Stimulated activated naive CD4-positive, alpha-beta T cell treated with Interleukin-2 at 50 U/mL for 16 hours (primary cell): ENCODE measurements around the gene KRT1.

Experiments
- DNase-seq: peaks from one replicate; lab custom pipeline; 2025; lab: John Stamatoyannopoulos, UW

Gene KRT1

DNA sequence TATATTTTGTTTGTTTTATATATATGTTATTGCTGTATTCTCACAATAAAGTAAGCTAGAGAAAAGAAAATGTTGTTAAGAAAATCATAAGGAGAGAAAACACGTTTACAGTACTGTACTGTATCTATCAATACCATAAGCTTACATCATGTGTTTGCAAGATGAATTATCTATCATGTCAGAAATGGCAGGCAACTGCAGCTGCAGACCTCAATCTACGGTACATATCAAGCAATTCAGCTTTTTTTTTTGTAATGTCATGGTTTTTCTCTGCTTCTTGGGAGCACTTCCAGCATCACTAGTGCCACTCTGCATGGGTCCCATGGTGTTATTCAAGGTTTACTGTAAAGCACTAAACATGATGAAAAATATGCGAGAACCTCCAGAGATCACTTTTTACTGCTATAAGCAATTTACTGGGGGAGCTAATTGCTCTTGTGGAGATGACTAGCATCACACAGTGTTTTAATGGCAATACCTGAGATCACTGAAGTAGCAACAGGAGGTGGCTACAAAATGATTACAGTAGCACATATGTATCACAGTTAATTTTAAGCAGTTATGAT lies 19.2 kb downstream of the KRT1 start:
- no peak for DNase-seq

DNA sequence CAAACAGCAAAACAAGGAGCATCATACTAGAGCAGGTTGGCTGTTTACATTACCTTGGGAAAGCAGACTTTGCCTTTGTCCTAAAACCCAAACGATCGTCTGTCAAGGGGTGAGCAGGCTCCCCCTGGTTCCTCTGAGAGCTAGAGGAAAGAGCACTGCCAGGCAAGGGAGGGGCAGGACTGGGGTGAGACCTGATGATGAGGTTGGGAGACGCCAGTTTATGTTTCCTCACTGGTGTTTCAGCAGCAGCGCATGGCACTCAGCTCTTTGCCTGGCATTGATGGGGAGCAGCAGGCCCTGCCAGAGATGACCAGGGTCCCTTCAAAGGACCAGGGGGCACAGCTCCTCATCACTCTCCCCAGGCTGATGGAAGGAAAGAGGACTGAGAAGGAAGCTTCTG lies 20.3 kb downstream of the KRT1 start:
- no peak for DNase-seq

DNA sequence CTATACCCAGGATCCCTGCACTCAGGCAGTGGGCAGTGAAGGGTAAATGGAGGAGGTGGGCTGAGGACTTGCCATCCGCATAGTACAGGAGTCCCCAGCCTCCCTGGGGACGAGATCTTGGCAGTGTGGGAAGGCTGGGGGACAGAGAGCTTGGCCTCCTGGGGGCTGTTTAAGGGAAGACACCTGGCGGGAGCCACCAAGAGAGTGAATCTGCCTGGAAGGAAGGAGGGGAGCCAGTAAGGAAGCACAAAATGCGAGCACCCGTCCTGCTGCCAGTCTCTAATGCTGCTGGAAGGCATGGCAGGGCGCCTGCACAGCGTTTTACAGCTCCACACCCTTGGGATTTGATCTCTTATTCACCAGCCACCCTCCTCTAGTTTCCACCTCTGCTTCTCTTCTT lies 20.8 kb downstream of the KRT1 start:
- no peak for DNase-seq

DNA sequence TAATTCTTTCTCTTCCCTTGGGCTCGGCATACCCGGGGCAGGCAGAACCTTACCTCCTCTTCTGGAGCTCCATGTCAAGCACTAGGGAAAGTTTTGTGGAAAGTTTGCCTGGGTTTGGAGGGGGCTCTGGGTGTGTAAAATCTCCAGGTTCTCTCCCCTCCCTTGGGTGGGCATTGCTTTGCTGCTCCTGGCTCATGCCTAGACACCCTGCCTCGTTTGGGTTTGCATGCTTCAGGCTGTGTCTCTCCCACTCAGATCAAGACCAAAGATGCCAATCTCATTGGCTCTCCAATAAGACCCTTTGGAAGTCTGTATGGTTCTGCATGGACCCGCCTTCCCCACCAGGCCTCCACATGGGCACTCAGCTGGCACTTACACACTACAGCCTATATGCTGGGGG lies 22.0 kb downstream of the KRT1 start:
- no peak for DNase-seq

DNA sequence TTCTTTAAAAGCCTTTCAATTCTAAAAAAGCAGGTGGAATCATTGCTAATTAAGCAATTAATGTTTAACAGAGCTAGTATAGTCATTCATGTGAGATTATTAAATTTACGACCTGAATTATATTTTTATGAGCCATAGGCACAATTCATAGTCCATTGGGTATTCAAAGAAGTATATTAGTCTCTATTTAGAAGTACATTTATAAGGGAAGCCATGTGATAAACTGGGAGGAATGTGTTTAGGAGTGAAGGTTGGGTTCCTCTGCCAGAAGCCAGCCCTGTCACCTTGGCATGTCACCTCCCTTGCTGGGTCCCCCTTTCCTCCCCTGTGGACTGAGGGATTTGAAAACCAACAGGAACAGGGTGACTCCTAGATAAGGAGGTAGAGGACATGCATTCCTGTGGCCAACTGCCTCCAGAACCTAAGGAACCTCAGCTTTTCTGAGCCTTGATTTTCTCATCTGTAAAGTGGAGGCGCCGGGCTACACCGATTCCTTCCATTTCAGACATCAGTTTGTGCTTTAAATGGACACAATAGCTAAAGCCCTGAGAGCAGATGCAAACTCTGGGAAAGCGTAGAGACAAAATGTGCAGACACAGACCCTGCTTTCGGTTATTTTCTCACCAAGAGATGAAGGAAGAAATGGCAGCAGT lies 22.8 kb downstream of the KRT1 start:
- no peak for DNase-seq

DNA sequence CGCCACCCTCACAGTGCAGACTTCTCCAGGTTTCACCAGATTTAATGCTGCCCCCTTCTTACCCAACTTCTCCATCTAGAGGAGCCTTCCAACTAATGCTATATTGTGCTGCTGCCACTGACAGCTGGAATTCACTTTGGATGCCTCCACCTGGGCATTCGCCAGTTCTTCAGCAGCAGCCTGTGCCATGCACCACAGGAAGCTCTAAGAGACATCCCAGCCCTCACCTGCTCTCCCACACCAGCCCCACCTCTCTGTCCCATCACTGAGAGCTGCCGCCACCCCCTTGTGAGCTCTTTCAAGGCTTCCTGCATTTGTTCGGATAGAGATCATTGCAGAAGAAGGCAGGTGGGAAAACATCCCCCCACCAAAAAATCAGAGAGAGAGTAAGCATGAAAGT lies 23.6 kb downstream of the KRT1 start:
- DNase-seq, result no peak

DNA sequence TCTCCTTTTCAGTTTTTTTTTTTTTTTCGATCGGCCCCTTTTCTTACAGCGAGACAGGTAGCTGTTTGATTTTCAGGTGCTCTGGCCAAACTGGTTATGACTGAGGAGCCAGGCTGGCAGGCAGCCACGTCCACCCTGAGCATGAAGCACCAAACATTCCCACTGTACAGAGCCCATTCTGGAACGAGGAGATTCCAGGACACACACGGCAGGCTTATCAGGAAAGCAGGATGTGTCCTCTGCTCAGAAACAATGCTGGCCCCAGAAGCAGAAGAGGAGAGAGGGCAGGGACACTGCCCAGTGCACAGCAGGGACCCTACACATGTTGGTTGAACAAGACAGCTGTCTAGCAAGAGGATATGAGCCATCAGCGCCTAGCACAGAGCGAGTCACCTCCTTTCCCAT lies 24.5 kb downstream of the KRT1 start:
- no peak for DNase-seq

DNA sequence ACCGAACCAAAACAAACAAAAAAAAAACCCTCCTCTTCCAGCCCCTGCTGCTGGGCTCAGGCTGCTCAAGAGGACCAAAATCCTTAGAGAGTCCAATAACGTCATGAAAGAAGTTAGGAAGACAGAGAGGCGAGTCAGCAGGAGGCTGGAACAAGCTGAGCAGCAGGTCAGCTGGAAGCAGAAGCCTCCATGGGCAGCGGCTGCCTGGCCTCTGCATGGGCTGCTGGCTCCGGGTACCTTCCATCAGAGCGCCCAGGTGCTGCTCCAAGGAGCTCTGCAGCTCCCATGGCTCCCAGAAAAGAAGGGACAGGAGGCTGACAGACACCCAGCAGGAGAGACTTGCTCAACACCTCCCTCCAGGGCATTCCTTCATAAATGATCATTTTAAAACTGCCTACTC lies 25.0 kb downstream of the KRT1 start:
- DNase-seq, result no peak

DNA sequence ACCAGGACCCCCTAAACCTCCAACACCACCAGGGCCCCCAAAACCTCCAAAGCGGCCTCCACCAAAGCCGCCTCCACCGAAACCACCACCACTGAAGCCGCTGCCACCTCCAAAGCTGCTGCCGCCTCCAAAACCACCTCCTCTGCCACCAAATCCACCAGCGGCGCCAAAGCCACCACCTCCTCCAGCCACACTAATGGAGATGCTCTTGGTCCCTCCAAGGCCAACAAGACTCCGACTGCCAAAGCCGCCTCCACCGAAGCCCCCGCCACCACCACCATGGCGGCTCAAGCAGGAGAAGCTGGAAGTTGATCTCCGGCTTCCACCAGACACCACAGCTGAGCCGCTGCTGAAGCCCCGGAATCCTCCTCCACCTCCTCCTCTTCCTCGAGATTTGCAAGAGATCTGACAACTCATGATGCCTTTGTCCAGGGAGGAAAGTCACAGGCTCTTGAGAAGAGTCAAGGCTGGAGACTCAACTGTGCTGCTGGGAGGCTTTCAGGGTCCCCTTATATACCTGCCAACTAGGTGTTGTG lies 28.4 kb downstream of the KRT1 start, which contains the start of gene KRT2:
KRT2 (minus strand) TSS at position 486 of the 536 bp plus-strand sequence; CDS start at position 417, 69 bp downstream.
- DNase-seq, result no peak

DNA sequence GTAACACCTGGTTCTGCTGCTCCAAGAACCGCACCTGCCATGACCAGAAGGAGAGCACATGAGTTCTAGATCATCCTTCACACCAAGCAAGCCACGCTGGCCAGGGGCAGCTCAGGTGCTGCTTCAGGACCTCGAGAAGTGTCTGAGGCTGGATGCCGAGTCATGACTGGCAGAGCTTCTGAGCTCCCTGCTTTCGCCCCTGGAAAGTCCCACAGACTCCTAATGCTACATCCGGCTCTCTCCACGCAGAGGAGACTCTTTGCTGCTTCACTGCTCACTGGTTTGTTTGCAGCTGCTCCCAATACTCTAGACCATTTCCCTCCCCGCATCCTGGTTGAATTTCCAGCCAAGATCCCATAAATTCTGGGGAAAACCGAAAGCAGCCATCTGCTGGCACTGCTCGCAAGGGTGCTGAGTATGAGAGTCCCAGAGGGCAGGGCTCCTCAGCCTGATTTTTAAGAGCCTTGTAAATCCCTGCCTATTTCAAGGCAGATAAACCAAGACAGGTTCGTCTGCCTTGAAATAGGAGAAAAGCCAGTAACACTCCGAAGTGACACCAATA lies 29.6 kb downstream of the KRT1 start:
- no peak for DNase-seq

DNA sequence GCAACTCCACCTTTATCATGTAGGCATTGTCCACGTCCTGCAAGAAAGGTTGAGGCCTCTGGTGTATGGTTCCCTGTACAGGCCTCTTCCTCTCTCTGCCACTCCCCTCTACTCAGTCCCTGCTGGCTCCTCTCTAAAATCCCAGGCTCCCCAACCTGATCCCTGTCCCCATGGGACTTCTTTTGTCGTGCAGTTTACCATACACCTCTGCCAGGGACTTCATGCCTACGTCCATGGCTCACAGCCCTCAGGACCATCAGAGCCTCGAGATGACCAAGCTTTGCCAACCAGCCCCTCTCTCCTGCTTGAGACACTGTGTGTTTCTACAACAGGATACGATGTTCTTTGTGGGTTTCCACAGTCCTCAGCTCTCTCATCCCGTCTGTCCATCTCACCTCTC lies 31.1 kb downstream of the KRT1 start:
- DNase-seq, result no peak

DNA sequence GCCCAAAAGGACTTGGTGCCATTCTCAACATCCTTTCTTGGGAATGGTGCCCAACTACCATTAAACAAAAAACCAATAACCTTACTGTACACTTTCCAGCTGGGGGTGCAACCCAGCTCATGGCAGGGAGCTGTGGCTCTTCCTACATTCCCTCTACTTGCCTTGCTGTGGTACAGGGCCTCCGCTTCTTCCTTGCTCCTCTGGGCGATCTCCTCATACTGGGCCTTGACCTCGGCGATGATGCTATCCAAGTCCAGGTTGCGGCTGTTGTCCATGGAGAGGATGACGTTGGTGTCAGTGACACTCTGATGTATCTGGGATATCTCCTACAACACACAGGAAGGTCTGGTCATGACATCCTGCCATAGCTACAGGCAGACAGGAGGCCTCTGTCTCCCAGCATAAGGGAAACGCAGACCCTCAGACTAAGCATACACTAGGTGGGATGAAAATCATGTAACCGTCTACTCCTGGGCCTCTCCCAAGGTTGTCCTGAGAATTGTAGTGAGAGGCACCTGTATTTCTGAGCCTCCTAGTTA lies 32.1 kb downstream of the KRT1 start:
- DNase-seq, result no peak

DNA sequence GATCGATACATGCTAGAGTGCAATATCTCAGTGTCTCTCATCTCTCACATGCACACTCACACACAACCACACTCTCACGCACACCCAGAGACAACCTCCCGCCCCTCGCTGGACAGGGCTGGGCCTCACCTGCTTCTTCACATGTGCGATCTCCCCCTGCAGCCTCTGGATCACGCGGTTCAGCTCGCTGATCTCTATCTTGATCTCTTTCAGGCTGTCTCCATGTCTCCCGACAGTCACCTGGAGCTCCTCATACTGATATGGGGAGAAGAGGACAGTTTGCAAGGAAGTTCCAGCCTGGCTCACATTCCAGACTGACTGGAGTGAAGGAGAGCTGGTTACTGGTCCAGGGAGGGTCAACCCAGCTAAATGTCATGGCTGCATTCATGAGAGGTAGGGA lies 32.6 kb downstream of the KRT1 start:
- DNase-seq, result no peak

DNA sequence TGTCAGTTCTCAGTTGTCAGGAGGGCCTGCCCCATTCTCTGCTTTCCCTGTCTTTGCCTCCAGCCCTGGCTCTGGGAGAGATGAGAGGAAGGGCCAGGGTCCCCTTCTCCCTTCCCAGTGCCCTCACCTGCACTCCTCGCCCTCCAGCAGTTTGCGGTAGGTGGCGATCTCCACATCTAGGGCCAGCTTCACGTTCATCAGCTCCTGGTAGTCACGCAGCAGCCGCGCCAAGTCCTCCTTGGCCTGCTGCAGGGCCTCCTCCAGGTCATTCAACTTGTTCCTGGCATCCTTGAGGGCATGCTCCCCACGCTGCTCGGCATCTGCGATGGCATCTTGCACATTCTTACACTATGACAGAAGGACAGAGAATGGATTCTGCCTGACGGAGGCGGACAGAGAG lies 33.6 kb downstream of the KRT1 start:
- no peak for DNase-seq

DNA sequence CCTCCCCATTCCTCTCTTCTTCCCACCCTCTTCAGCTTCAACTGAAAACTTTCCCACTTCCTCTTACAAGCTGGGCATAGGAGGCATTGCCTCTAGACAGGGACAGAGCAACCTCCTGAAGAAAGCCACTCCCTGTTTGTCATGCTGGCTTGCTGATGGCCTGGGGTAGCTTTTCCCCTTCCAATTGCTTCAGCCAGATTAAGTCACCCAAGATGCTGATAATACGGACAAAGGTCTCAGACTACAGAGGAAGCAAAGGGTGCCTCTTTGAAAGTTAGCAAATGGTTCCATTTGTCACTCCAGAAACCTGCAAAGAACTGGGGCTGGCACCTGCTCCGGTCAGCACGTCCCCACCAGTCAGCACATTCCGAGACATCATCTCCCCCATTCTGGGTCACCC lies 34.2 kb downstream of the KRT1 start:
- DNase-seq, result no peak

DNA sequence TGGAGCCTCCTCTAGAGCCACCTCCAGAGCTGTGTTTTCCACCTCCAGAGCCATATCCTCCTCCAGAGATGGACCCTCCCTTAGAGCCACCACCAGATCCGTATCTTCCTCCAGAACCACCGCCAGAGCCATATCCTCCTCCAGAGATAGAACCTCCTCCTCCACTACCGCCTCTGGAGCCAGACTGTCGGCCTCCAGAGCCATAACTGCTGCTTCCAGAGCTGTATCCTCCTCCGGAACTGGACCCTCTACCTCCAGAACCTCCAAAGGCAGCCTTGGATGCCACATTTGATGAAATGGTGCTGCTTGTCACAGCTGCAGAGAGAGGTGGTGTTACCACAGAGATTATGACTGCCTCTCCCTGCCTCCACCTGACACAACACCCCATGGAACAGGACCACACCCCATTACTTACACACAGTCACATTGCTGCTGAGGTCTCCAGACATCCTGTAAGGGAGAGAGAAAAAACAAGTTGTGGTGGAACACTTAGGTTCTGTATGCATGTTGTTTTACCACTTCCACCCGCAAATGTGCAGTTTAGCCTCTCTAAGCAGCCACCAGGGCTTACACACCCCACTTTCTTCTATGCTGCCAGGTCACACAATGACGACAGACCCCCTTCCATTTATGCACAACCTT lies 35.0 kb downstream of the KRT1 start:
- no peak for DNase-seq

DNA sequence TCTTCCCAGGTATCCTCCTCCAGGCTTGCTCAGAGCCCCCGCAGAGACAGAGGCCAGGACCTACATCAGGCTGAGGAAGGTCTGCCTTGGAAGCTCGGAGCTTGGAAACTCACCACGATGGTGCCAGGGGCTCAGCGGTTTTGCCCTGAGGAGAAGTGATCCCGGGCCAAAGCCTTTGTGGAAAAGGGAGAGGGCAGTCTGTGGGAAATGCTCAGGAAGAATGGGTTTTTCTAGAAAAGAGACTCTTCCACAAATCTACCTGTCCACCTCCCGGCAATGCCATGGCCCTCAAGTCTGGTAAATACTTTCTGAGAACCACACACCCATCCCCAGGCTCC lies 36.2 kb downstream of the KRT1 start:
- no peak for DNase-seq

DNA sequence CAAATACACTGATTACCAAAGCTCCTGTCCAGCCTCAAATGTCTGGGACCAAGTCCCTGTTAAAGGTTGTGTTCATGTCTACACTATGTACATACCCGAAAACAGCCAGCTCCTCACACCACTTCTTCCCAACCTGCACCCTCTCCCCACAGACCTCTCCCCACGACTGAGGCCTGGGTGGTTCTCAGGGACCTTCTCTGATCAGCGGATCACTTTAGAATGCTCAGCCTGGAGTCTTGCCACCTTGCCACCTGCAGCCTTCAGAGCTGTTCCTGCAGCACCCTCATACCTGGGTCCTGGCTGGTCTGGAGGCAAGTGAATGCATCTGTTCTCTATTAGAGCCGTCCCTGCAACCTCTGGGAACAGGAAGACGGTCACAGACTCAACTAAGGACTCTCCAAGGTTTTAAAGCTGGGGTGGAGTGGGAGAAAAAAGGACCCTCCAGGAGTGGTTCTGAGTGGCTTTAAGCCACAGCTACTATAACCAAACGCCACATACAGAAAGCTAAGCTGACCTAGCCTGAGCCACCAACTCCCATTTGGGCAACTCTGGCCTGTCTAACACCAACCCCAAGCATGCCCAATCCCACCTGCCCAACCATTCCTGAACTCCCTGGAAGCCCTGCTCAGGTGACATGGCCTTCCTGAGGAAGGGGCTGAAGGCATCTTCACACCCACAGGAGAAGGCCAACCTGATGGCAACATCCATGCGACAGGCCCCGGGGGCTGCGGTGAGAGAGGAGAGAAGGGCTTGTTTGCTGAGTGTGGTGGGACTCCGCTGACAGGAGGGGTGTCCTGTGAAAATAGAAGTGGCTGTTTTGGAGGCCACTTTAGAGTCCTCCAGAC lies 36.8 kb downstream of the KRT1 start:
- no peak for DNase-seq

DNA sequence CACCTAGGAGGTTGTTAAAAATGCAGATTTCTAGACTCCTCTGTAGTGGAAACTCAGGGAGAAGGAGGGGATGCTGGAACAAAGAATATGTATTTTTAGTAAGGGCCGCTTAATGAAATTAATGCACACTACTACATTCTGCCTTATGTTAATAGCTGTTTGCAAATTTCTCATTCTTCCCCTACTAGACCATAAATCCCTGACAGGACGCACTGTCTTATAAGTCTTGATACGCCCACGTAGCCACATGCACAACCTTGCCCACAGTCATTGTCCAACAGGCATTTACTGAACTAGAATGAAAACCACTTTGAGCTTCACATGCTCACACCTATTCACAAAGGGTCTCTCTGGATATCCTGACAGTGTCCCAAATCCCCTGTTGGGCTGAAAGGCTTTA lies 38.7 kb downstream of the KRT1 start:
- DNase-seq, result no peak

DNA sequence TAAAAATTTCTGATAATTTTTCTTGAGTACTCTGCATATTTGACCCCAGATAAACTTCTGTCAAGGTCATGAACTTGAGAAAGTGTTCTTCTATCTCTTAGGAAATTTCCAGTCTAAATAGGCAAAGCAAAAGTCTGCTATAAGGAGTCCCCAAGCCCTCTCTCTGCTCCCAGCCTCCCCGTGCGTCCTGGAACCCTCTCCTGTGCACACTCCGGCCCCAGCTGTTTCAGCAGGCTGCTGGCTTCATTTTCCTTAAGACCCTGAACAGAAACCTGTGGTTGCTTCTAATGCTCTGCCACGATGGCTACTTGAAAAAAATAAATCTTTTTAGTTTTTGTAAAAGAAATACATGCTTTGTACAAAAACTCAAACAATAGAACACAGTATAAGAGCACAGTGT lies 42.9 kb downstream of the KRT1 start:
- no peak for DNase-seq

DNA sequence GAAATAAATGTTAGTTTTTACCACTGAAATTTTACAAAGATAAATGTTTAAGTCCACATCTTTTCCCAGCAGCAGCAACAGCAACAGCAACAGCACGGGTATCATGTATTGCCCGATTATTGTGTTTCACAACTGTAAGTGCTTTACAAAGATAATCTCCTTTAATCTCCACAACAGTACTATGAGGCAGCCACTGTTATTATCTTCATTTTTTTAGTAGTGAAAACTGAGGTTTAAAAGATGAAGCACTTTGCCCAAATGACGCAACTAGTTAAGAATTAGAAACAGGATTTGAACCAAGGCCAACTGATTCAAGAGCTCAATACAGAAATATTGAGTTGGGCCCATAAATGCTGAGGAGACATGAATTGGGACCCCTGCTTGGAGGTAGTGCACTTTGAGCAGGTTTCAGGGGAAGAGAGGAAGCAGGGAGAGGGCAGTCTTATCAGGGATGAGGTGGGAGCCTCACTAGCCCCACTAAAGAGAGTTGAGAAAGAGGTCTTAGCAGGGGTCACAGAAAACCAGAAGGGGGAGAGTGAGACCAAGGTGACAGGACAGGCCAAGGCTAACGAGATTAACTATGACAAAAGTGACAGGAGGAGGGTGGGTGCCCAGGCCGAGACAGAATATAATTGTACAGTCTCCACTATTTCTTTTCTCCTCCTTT lies 43.5 kb downstream of the KRT1 start:
- no peak for DNase-seq

DNA sequence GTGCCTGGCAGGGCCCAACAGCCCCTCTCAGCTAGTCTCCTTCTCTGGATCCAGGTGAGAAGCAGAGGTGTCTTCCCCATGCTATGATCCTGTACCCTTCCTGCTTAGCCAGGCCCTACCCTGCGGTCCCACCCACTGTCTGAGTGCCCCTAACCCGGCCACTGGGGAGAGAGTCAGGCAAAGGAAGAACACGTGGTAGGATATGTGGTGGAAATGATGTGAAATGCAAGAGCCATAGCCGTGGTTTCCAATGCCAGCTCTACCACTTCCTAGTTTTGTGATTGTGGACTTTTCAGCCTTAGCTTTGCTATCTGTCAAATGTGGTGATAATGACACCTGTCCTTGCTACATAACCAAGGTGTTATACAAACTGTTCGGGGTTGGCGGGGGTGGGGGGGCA lies 44.0 kb downstream of the KRT1 start:
- DNase-seq, result no peak
